Measurements from ENCODE around the gene NDUFS8.

NDUFS8 gene

GRCh38 chr11:68016904-68017817 is 13.3 kb upstream of the NDUFS8 start:
- no peak for DNase-seq

GRCh38 chr11:68017980-68018729 is 12.3 kb upstream of the NDUFS8 start:
- DNase-seq = no peak

GRCh38 chr11:68018730-68019190 is 11.7 kb upstream of the NDUFS8 start:
- DNase-seq = no peak

DNA sequence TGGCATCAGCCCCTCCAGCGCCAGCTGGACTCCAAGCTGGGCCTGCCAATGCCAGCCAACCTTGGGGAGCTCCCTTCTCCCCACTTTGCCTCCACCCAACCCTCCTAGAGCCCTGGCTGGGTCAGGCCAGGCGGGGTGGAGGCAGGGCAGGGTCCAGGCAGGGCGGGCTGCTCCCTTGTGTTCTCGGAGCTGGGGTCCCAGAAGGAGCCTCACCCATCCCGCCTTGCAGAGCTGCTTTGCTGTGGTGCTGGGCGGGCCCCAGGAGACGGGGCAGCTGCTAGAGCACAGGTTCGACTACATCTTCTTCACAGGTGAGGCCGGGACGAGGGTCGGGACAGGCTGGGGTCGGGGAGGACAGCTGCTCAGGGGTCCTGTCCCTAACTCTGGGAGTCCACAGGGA is 11.0 kb upstream of the NDUFS8 start:
- DNase-seq = no peak

DNA sequence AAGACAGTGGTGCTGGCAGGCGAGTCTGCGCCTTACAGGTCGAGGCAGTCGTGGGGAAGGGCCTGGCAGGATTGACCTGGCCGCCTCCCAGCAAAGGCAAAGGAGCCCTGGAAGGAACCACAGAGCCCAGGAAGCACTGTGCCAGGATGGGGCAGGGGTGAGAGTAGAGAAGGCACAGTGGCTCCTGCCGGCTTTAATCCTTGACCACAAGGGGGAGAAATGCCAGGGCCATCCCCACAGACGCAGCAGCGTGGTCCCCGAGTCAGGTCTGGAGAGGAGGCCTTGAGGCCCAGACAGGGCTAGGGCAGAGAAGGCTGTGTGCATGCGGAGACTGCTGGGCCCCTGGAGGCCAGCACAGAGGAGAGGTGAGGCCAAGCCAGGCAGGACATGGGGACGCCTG is 9.9 kb upstream of the NDUFS8 start:
- no peak for DNase-seq

DNA sequence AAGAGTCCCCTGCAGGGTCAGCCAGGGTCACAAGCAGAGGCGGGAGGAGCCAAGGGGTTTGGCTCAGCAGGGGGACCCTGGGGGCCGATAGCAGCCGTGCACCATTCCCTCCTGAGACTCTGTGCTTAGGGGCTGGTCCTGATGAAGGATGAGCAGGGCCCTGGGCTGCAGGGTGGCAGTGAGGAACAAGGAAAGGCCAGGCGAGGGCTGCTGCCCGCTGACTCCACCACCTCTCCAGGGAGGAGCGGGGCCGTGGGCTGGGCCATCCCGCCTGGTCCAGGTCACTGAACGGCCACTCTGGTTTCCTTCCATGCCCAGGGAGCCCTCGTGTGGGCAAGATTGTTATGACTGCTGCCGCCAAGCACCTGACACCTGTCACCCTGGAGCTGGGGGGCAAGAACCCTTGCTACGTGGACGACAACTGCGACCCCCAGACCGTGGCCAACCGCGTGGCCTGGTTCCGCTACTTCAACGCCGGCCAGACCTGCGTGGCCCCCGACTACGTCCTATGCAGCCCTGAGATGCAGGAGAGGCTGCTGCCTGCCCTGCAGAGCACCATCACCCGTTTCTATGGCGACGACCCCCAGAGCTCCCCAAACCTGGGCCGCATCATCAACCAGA is 9.2 kb upstream of the NDUFS8 start:
- no peak for DNase-seq

DNA sequence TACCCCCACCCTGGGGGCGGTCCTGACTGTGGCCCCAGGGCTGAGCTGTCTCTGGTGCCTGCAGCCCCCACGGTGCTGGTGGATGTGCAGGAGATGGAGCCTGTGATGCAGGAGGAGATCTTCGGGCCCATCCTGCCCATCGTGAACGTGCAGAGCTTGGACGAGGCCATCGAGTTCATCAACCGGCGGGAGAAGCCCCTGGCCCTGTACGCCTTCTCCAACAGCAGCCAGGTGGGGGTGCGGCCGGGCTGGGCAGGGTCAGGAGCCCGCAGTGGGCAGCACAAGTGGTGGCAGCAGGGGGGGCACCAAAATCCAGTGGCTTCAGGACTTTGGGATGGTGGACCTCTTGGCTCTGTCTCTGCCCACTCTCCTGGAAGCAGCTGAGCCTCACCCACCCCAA is 8.0 kb upstream of the NDUFS8 start:
- no peak for DNase-seq

- no peak for DNase-seq
Measured at GRCh38 chr11:68024508-68024907, 6.0 kb upstream of the NDUFS8 start.

GRCh38 chr11:68025047-68025446 is 5.4 kb upstream of the NDUFS8 start:
- no peak for DNase-seq

GRCh38 chr11:68026391-68027105 is 3.9 kb upstream of the NDUFS8 start:
- DNase-seq = no peak

DNA sequence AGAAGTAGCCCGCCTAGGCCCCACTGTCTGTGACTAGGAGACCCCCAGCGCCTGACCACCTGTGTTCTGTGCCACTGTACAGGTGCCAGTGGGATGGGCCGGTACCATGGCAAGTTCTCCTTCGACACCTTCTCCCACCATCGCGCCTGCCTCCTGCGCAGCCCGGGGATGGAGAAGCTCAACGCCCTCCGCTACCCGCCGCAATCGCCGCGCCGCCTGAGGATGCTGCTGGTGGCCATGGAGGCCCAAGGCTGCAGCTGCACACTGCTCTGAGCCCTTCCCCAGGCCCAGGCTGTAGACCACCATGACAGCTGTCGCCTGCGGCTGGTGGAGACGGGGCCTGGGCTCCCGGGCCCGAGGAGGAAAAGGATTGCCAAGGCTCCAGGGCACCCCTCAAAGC is 2.8 kb upstream of the NDUFS8 start:
- no peak for DNase-seq

- DNase-seq = no peak
Measured at GRCh38 chr11:68028802-68029545, 1.5 kb upstream of the NDUFS8 start.

DNA sequence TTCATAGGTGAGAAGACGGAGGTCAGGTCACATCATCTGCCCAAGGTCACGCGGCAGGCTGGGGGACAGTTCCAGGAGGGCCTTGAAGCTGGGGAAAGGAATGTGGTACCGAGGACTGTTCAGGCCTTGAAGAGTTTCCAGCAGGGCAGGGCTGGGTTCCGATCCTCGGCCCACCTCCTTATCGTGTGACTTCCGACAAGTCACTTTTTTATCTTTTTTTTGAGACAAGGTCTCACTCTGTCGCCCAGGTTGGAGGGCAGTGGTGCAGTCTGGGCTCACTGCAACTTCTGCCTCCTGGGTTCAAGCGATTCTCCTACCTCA is 623 bp downstream of the NDUFS8 start:
- no peak for DNase-seq

DNA sequence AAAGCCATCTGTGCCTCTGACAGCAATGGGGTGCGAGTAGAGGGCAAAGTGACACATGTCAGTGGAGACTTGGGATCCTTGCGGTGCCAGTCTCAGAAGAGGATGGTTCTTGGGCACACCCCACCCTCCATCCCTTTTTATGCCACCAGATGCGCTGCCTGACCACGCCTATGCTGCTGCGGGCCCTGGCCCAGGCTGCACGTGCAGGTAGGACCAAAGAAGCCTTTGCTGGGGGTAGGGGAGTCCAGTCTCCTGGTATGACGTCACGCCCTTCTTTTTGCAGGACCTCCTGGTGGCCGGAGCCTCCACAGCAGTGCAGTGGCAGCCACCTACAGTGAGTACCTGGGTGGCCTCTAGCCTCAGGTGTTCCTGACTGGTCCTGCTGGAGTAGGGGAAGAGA is 1.5 kb downstream of the NDUFS8 start:
- no peak for DNase-seq

- DNase-seq = no peak
Measured at GRCh38 chr11:68032997-68033707, 2.7 kb downstream of the NDUFS8 start.

DNA sequence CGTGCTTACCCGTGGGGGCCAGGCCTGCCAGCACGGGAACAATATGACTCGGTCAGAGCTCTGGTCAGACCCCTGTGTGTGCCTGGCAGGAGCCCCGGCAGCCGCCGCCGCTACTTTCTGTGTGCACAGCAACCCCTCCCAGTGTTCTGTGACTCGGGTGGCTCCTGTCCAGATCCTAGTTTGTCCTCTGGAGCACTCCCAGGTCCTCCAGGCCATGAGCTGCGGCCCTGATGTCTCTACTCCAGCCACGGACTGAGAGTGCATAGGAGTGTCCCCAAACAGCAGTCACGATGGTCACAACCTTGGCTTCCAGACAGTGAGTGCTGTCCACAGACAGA is 3.2 kb downstream of the NDUFS8 start:
- no peak for DNase-seq

GRCh38 chr11:68035266-68035876 is 4.9 kb downstream of the NDUFS8 start:
- no peak for DNase-seq

DNA sequence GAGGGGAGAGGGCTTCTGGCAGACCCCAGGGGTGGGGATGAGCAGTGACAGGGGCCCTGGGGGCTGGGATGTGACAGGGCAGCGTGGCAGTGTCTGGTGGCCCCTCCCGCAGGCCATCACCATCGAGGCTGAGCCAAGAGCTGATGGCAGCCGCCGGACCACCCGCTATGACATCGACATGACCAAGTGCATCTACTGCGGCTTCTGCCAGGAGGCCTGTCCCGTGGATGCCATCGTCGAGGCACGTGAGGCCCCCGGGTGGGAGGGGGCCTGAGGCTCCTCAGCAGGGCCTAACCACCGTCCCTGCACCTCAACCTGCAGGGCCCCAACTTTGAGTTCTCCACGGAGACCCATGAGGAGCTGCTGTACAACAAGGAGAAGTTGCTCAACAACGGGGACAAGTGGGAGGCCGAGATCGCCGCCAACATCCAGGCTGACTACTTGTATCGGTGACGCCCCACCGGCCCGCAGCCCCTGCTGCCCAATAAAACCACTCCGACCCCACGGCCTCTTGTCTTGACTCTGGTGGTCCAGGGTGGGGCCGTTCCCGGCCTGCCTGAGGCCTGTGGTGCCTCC is 5.7 kb downstream of the NDUFS8 start:
- no peak for DNase-seq

GRCh38 chr11:68036717-68037239 is 6.3 kb downstream of the NDUFS8 start:
- peak; percentile 32 for DNase-seq

- DNase-seq = no peak
Measured at GRCh38 chr11:68037411-68038225, 7.1 kb downstream of the NDUFS8 start.
